Ovary (tissue), 9 donors: Measurements from ENCODE around the gene ARL13A. TPM values are rescaled to one million over a fixed set of nuclear protein-coding genes. Genes with fewer than 3 reads are reported as not detected.

Source experiments
- DNase-seq, 5 donors: peaks; one replicate each; pipeline ENCODE4 v3.0.0-alpha.2; 2019 to 2020
- H3K27ac ChIP-seq, 2 donors: fragments of 200-600 bp; one replicate each; pipeline versions ENCODE4 v1.5.1 to v1.8.0; 2019 to 2022
- H3K27me3 ChIP-seq: fragments of 200-600 bp; one replicate; pipeline ENCODE4 v1.8.0; 2022
- H3K36me3 ChIP-seq: fragments of 200-600 bp; sonication (generic); one replicate; pipeline ENCODE4 v1.5.1; 2019
- H3K4me1 ChIP-seq: one replicate; pipeline ENCODE4 v1.8.1; 2013; ENCODE audit warnings: mild to moderate bottlenecking, moderate library complexity; ENCODE audit not compliant: insufficient read depth
- H3K4me3 ChIP-seq: fragments of 200-600 bp; sonication (generic); one replicate; pipeline ENCODE4 v1.5.1; 2017
- H3K9me3 ChIP-seq, 2 donors: fragments of 200-600 bp in 1 of 2; sonication (generic) in 1 of 2; one replicate each; pipeline versions ENCODE4 v1.5.1 to v1.8.1; 2013 to 2019; ENCODE audit warnings: mild to moderate bottlenecking in 1 of 2, moderate library complexity in 1 of 2
- CTCF ChIP-seq, 3 donors: fragments of 450-650 bp in 2 of 3; fragments of 200-600 bp in 1 of 3; IDR thresholded peaks; one replicate each; pipeline versions ENCODE4 v1.5.1 to v1.8.0; 2016 to 2022; ENCODE audit warnings: antibody characterized with exemption in 3 of 3, mild to moderate bottlenecking in 1 of 3
- EP300 ChIP-seq: sonication (generic); formaldehyde crosslinking; IDR thresholded peaks from one replicate; pipeline ENCODE4 v1.6.1; 2017; ENCODE audit warnings: antibody characterized with exemption
- POLR2A ChIP-seq: fragments of 450-650 bp; IDR thresholded peaks from one replicate; pipeline ENCODE4 v1.6.1; 2017; ENCODE audit warnings: antibody characterized with exemption, mild to moderate bottlenecking, moderate library complexity
- WGBS, 3 donors: extraction: QIAGEN DNeasy Blood & Tissue Kit in 1 of 3; methylation state at CpG; one replicate each; pipeline versions ENCODE4 v1.1.5 to v1.1.7; 2013 to 2017; 5-methylcytosine and 5-hydroxymethylcytosine counted together
- intact Hi-C, 4 donors: fragments of 100-400 bp; cut with DNase I; formaldehyde crosslinking; loops; one replicate each; pipeline versions ENCODE4 v1.11.0 to v1.15.1; 2022 to 2023
- polyA plus RNA-seq, 2 donors: library from polyadenylated mRNA; stranded (reverse); fragments of 200-250 nt in 1 of 2; fragments of 350-450 nt in 1 of 2; fragmentation: Illumina TruSeq in 1 of 2; extraction: RNeasy Lipid Tissue Mini Kit (QIAGEN cat#74804) in 1 of 2; gene quantifications; one replicate each; pipeline ENCODE4 v1.2.3, GENCODE V29; 2013 to 2014
- total RNA-seq, 7 donors: library from RNA; depleted of rRNA in 2 of 7; stranded (reverse); fragments of >200 nt in 2 of 7; fragmentation: NEBNext Ultra II Directional in 3 of 7; extraction: Animal tissue kit (Norgen Biotek cat#: 25700) in 3 of 7; gene quantifications; one replicate each; pipeline versions ENCODE4 v1.1.0 to v1.2.4, GENCODE V29; 2016 to 2023
- donor health status: DM: no; HTN: no; CAD: no; lungs with moderate emphysema.
- donor health status: DM: no; HTN: no; CAD: no.
- donor health status: Bipolar disorder and iron deficiency.
- donor health status: DM: yes; HTN: yes; CAD: no.
- donor health status: DM: no; HTN: no; CAD: no.
- donor health status: DM: yes; HTN: yes; CAD: no.

ARL13A gene
- total and polyA plus RNA-seq, 9 donors: not detected

- intact Hi-C loops: no loop called here
- DNase-seq: no peak
- H3K36me3 ChIP-seq: no peaks in the 10 kb centered on the region
- H3K9me3 ChIP-seq: no peaks in the 10 kb centered on the region
- TF ChIP-seq EP300: no peak
- no peak for TF ChIP-seq CTCF (IDR thresholded peaks at IDR 0.05)
- no peak for TF ChIP-seq POLR2A
- no peak overlapping the region for H3K4me3 ChIP-seq
- 73 to 82% (median 82%) methylated on average over 3 of the region's 3 CpGs for WGBS, 3 donors
- no peaks in the 10 kb centered on the region for H3K4me1 ChIP-seq
- no peak overlapping the region for H3K27ac ChIP-seq
- H3K27me3 ChIP-seq: no peaks in the 10 kb centered on the region
Observed at GRCh38 chrX:100944601-100945000, 24.9 kb upstream of the ARL13A start.

DNA sequence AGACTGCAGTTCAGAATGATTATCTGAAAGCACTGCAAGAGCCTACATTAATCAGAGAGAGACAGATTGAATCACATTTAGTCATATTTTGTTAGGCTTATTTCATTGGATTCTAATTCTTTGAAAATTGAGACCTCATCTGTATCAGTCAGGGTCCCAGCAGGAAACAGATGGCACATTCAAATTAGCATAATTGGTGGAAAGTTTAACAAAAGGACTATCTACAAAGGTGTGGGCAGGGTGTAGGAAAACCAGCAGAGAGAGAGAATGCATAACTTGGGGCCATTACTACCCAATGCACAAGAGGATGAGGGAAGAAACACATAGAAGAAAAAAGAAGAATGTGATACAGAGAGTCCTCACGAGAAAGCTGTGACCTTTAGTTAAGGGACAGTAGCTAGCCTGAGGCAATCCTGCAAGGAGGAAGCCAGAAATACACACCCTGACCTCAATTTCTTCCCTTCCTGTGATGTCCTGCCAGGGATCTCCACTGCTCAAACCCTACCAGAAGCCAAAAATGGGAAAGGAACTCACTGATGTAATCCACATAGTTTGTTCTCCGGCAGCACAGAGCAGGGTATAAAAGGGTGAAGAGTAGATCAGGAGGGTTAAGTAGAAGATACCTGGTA is 23.1 kb upstream of the ARL13A start:
- no peaks in the 10 kb centered on the region for H3K4me1 ChIP-seq
- no peak overlapping the region for H3K4me3 ChIP-seq
- H3K36me3 ChIP-seq: no peaks in the 10 kb centered on the region
- 47 to 57% (median 50%) methylated on average over 2 of the region's 2 CpGs for WGBS, 3 donors
- H3K27ac ChIP-seq: no peak overlapping the region
- TF ChIP-seq POLR2A: no peak
- no peak for TF ChIP-seq CTCF (IDR thresholded peaks at IDR 0.05)
- TF ChIP-seq EP300: no peak
- H3K27me3 ChIP-seq: no peaks in the 10 kb centered on the region
- H3K9me3 ChIP-seq: no peaks in the 10 kb centered on the region
- intact Hi-C loops: no loop called here
- no peak for DNase-seq

- DNase-seq: no peak
Observed at GRCh38 chrX:100948557-100948956, 21.0 kb upstream of the ARL13A start.

GRCh38 chrX:100962811-100963210 is 6.7 kb upstream of the ARL13A start:
- no peaks in the 10 kb centered on the region for H3K27me3 ChIP-seq
- no peak for TF ChIP-seq CTCF (IDR thresholded peaks at IDR 0.05)
- TF ChIP-seq EP300: no peak
- TF ChIP-seq POLR2A: no peak
- no peaks in the 10 kb centered on the region for H3K9me3 ChIP-seq
- no peak overlapping the region for H3K27ac ChIP-seq
- H3K4me3 ChIP-seq: no peak overlapping the region
- H3K36me3 ChIP-seq: no peaks in the 10 kb centered on the region
- intact Hi-C loops: no loop called here
- DNase-seq: no peak
- 61 to 79% (median 75%) methylated on average over 3 of the region's 3 CpGs for WGBS, 3 donors
- H3K4me1 ChIP-seq: no peaks in the 10 kb centered on the region

More at GRCh38 chrX:100948557-100948956, 21.0 kb upstream of the ARL13A start:
- no peak overlapping the region for H3K27ac ChIP-seq
- H3K27me3 ChIP-seq: no peaks in the 10 kb centered on the region
- H3K4me3 ChIP-seq: no peak overlapping the region
- no peak for TF ChIP-seq EP300
- no peak for TF ChIP-seq POLR2A
- no peak for TF ChIP-seq CTCF (IDR thresholded peaks at IDR 0.05)
- no peaks in the 10 kb centered on the region for H3K36me3 ChIP-seq
- intact Hi-C loops: no loop called here
- no peaks in the 10 kb centered on the region for H3K9me3 ChIP-seq
- no peaks in the 10 kb centered on the region for H3K4me1 ChIP-seq
- WGBS, 3 donors: 76 to 94% (median 91%) methylated on average over 1 of the region's 1 CpG
